GM13977 (cell line): ENCODE data around the gene TAAR6.
"Not testable (repeated sequence)": the region's sequence is repeated elsewhere in the genome, so short reads cannot be mapped to it uniquely, and the experiment has no call there.

Source experiments
- DNase-seq: peaks from one replicate; pipeline ENCODE4 v3.0.0; 2012; ENCODE audit warnings: low spot score
- in situ Hi-C: fragments of 300-500 bp; cut with MboI; formaldehyde crosslinking; loops from one replicate; pipeline ENCODE4 v1.12.0; 2022; ENCODE audit warnings: low sequenced_read_pairs, low pct_unique_long_range_greater_than_20kb, mixed read lengths, inconsistent platforms; ENCODE audit not compliant: unreplicated experiment
- TF ChIP-seq, protein P1 (sequence below): IDR thresholded peaks from 2 replicates; pipeline ENCODE4 v1.5.1; 2012; ENCODE audit warnings: mild to moderate bottlenecking, control low read depth; ENCODE audit not compliant: insufficient read depth; ENCODE audit errors: extremely low read depth, missing control alignments

Gene TAAR6

DNA sequence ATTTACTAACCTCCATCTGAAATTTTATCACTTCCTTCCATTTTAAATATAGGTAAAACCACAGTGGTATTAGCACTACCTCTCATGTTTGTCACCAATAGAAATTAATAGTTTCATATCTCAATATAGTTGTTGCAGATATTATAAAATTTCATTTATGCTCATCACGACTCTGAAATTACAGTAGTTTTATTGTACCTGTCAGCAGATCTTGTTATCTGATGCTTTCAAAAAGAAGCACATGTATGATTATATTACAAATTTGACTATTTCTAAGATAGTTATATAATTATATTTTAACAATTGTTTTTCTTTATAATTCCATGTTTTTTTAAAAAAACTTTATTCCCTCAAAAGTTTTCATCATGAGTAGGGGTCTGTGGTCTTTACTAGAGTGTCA lies 14.6 kb downstream of the TAAR6 start:
- in situ Hi-C loops = no loop called here
- TF ChIP-seq, protein P1, sequence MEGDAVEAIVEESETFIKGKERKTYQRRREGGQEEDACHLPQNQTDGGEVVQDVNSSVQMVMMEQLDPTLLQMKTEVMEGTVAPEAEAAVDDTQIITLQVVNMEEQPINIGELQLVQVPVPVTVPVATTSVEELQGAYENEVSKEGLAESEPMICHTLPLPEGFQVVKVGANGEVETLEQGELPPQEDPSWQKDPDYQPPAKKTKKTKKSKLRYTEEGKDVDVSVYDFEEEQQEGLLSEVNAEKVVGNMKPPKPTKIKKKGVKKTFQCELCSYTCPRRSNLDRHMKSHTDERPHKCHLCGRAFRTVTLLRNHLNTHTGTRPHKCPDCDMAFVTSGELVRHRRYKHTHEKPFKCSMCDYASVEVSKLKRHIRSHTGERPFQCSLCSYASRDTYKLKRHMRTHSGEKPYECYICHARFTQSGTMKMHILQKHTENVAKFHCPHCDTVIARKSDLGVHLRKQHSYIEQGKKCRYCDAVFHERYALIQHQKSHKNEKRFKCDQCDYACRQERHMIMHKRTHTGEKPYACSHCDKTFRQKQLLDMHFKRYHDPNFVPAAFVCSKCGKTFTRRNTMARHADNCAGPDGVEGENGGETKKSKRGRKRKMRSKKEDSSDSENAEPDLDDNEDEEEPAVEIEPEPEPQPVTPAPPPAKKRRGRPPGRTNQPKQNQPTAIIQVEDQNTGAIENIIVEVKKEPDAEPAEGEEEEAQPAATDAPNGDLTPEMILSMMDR = no peak
- no peak for DNase-seq

DNA sequence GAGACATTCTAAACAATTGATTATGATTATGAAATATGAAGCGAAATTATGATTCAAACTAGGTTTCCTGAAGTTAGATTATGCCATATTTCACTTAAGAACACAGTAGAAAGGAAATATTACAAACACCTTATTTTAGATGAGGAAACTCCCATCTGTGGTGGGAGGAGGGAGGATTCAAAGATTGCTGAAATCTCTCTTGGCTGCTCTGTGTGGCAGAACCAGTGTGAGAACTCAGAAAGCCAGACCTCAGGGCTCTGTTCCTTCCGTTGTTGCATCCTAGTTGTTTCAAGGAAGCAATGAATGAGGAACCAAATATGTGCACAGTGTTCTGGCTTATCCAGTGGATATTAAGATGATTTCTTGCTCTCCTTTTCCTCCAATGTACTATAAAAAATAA lies 17.3 kb downstream of the TAAR6 start:
- DNase-seq = no peak
- TF ChIP-seq, protein P1 = no peak
- in situ Hi-C loops = no loop called here

DNA sequence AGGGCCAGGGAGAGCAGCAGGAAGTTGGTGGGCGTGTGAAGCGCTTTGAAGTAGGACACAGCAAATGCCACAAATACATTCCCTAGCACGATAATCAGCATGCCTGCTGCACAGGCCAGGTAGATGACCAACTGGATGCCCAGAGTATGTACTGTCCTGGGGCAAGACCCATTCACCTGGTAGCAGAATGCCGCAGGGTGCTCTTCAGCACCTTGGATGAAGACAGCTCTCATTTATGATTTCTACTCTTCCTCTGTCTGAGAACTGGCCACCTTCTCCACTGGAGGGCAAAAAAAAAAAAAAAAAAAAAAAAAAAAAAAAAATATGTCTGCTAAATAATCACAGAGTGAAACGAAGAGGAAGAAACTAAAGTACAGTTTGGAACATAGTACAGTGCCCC lies 19.3 kb downstream of the TAAR6 start, which contains the start of gene TAAR5:
Gene TAAR5, minus strand, starts transcription at position 288 of the 400 bp plus-strand sequence. Its CDS starts 55 bp downstream, at position 233.
- in situ Hi-C loops = no loop called here
- TF ChIP-seq, protein P1 = no peak
- no peak for DNase-seq

DNA sequence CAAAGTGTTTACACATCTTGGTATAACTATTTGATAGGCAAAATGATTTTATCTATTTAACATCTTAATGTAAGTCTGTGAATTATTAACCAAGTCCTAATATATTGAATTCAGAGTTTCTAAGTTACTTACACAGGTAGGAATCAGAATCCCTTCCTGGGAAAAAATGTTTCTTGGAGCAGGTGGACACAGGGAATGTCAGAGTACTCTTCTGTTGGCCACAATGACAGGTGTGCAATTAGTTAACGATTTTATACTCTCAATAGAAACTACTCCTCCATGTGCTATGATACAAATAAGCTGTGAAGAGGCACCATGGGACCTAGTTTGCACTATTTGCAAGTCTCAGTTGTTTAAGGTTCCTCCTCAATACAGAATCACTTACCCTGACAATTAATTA lies 20.2 kb downstream of the TAAR6 start:
- in situ Hi-C loops = no loop called here
- DNase-seq = no peak
- TF ChIP-seq, protein P1 = no peak

DNA sequence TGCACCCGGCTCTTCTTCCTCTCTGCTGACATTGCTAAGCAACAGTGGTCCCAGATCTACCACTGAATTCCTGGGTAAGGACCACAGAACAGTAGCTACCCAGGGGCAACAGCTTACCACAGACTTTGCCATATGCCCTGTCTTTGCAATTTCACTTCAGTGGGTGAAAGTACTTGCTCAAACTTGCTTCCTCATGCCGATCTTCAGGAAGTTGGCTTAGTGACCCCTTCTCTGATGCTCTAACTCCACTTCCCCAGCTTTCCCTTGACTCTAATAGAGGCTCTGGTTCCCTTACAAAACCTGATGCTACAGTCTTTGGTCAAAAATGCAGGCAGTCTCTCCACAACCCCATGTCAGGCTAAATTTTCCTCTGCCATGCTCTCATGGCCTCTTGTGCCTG lies 22.7 kb downstream of the TAAR6 start:
- DNase-seq = no peak
- in situ Hi-C loops = no loop called here
- TF ChIP-seq, protein P1 = no peak

DNA sequence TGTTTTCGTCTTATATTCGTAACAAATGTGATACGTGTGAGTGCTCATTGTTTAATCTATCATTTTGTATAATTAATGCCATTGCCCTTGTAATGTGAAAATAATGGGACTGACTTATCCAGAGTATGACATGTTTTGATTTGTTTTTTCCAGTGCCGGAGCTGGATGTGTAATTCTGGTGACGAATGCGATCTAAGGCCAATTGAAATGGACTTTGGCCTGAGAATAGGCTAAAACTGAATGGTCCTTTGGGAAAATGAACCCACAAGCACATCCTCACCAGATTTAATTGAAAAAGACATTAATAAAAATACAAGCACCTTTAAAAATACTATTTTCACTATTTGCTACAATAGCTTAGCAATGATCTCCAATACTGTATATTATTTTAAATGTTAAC lies 26.1 kb downstream of the TAAR6 start:
- in situ Hi-C loops = no loop called here
- no peak for DNase-seq
- TF ChIP-seq, protein P1 = no peak

DNA sequence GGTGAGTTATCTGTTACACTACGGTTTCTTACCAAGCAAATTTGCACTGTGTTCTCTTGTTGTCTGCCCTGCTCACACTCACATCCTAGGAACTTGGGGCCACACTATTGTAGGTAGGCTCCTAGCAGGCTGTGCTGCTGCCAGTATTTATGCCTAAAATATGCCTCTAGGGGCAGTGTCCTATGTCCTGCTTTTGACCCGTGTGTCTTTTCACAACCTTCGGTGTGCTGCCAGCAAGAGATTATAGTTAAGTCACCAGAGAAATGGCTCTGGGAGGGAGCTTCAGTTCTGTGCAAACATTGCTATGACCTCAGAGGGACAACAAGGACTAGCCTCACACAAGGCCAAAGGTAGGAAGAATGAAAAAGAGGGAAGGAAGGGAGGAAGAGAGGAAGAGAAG lies 28.4 kb downstream of the TAAR6 start:
- TF ChIP-seq, protein P1 = peak; percentile 38
- no peak for DNase-seq
- in situ Hi-C loops = no loop called here

DNA sequence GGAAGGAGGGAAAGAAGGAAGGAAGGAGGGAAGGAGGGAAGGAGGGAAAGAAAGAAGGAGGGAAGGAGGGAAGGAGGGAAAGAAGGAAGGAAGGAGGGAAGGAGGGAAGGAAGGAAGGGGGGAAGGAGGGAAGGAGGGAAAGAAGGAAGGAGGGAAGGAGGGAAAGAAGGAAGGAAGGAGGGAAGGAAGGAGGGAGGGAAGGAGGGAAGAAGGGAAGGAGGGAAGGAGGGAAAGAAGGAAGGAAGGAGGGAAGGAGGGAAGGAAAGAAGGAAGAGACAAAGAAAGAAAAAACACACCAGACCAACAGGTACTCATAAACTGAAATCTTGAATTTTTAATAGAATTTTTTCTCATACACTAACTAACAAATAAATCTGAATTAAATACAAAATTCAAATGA lies 30.8 kb downstream of the TAAR6 start:
- in situ Hi-C loops = not testable (repeated sequence)

More for the DNA sequence above, 30.8 kb downstream of the TAAR6 start:
- not testable (repeated sequence) for DNase-seq
